Esophagus squamous epithelium (tissue), 5 donors: ENCODE results near the gene ARAF. TPM values are rescaled to one million over a fixed set of nuclear protein-coding genes. Genes with fewer than 3 reads are reported as not detected.

Experiments
- DNase-seq: peaks from one replicate; lab custom pipeline; 2025; lab: John Stamatoyannopoulos, UW
- H3K27ac ChIP-seq, 4 donors: fragments of 200-600 bp; sonication (generic); one replicate each; pipeline ENCODE4 v1.5.1; 2016 to 2019; ENCODE audit warnings: mild to moderate bottlenecking in 1 of 4
- H3K27me3 ChIP-seq, 4 donors: fragments of 200-600 bp; sonication (generic); 1 replicate in 3 of 4; 2 replicates in 1 of 4; pipeline versions ENCODE4 v1.5.1 to v1.6.0; 2017 to 2021; ENCODE audit warnings: antibody characterized with exemption in 1 of 4
- H3K36me3 ChIP-seq, 3 donors: fragments of 200-600 bp; sonication (generic); one replicate each; pipeline ENCODE4 v1.5.1; 2016 to 2019
- H3K4me1 ChIP-seq, 3 donors: fragments of 200-600 bp; sonication (generic); one replicate each; pipeline ENCODE4 v1.5.1; 2017 to 2019
- H3K4me3 ChIP-seq, 4 donors: fragments of 200-600 bp; sonication (generic); 1 replicate in 3 of 4; 2 replicates in 1 of 4; pipeline ENCODE4 v1.5.1; 2016 to 2019; ENCODE audit warnings: mild to moderate bottlenecking in 2 of 4, moderate library complexity in 1 of 4
- H3K9me3 ChIP-seq, 3 donors: fragments of 200-600 bp; sonication (generic); one replicate each; pipeline ENCODE4 v1.5.1; 2016 to 2019
- CTCF ChIP-seq, 6 experiments: fragments of 450-650 bp in 4 of 6; fragments of 200-600 bp in 2 of 6; sonication (generic) in 2 of 6; IDR thresholded peaks; one replicate each; pipeline ENCODE4 v1.5.1; 2016 to 2019; ENCODE audit warnings: antibody characterized with exemption in 6 of 6, mild to moderate bottlenecking in 4 of 6, moderate library complexity in 4 of 6
- POLR2A ChIP-seq, 4 donors: fragments of 450-650 bp; IDR thresholded peaks; one replicate each; pipeline ENCODE4 v1.6.1; 2017; ENCODE audit warnings: antibody characterized with exemption in 4 of 4, mild to moderate bottlenecking in 4 of 4, moderate library complexity in 3 of 4
- WGBS, 2 donors: methylation state at CpG; one replicate each; pipeline ENCODE4 v1.1.5; 2018; 5-methylcytosine and 5-hydroxymethylcytosine counted together
- intact Hi-C: fragments of 100-400 bp; cut with DNase I; formaldehyde crosslinking; loops from one replicate; pipeline ENCODE4 v1.15.0; 2022
- total RNA-seq, 4 donors: library from RNA; depleted of rRNA; stranded (reverse); fragments of >200 nt; gene quantifications; one replicate each; pipeline ENCODE4 v1.1.0, GENCODE V29; 2016
- donor health status: DM: yes; HTN: yes; CAD: no.

The ARAF gene
- total RNA-seq, 4 donors from 2014 or later = 19.8 to 37.4 (median 24.0) TPM

- no peaks in the 10 kb centered on the region for H3K36me3 ChIP-seq
- H3K27ac ChIP-seq = peak overlapping the region in 1 of 4 donors; percentile 9
- intact Hi-C loops = no loop called here
- H3K4me3 ChIP-seq = no peak overlapping the region
- no peaks in the 10 kb centered on the region for H3K27me3 ChIP-seq
- DNase-seq = no peak
- H3K4me1 ChIP-seq = peaks cover 5 to 26% (median 7%) of the 10 kb centered on the region in 3 donors
- TF ChIP-seq CTCF (IDR thresholded peaks at IDR 0.05) (no peak), POLR2A (IDR thresholded peaks at IDR 0.05) (no peak)
- WGBS, 2 donors = 17 to 40% methylated on average over 5 to 7 of the region's 9 CpGs
- no peaks in the 10 kb centered on the region for H3K9me3 ChIP-seq
Measured at GRCh38 chrX:47579537-47579936, 18.5 kb downstream of the ARAF start.

DNA sequence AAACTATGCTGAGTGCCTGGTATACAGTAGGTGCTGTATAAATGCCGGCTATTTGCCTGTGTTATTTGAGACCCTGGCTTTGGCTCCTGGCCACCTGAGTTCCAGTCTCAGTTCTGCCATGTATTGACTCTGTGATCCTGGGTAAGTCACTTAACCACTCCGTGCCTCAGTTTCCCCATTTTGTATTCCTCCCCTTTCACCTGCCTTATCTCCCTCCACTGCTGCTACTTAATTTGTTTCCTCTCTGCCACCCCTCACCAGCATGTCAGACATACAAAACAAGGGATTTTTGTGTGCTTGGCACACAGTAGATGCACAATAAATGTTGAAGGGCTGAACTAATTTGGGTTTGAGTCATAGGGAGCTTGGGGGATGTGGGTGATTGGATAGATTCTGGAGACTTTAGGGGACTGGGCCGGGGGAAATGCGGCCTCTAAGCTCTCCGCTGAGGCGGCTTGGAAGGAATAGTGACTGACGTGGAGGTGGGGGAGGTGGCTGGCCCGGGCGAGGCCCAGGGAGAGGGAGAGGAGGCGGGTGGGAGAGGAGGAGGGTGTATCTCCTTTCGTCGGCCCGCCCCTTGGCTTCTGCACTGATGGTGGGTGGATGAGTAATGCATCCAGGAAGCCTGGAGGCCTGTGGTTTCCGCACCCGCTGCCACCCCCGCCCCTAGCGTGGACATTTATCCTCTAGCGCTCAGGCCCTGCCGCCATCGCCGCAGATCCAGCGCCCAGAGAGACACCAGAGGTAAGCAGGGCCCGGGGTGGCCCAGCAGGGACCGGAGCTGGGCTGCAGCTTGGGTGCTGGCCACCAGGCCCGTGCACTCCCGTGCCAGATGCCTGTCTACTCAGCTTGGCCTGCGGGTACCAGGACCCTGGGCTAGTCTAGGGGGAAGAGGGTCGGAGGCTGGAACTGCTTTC is 21.0 kb downstream of the ARAF start, which contains the start of gene TIMP1:
Gene TIMP1, plus strand, starts transcription at position 706 of the 917 bp plus-strand sequence. CDS start 980 bp downstream, outside the sequence.
- H3K36me3 ChIP-seq = no peaks in the 10 kb centered on the region
- TF ChIP-seq POLR2A (IDR thresholded peaks at IDR 0.05) = peak in 1 of 4 donors; percentile 44
- TF ChIP-seq CTCF (IDR thresholded peaks at IDR 0.05) = no peak
- H3K27ac ChIP-seq = peak within 1 kb of the TSS; percentile 67 to 93 (median 82)
- H3K9me3 ChIP-seq = no peaks in the 10 kb centered on the region
- intact Hi-C loops = no loop called here
- peak; percentile 49 for DNase-seq
- peak within 1 kb of the TSS; percentile 24 to 72 (median 48) for H3K4me3 ChIP-seq
- 10 to 36% methylated on average over 10 to 21 of the region's 28 CpGs for WGBS, 2 donors
- peaks cover 5 to 28% (median 7%) of the 10 kb centered on the region in 3 donors for H3K4me1 ChIP-seq
- no peaks in the 10 kb centered on the region for H3K27me3 ChIP-seq

GRCh38 chrX:47583240-47583861 is 22.3 kb downstream of the ARAF start:
- H3K27me3 ChIP-seq = no peaks in the 10 kb centered on the region
- no peak for DNase-seq
- peak overlapping the region in 3 of 4 donors; percentile 79 to 93 (median 84) for H3K27ac ChIP-seq
- no peaks in the 10 kb centered on the region for H3K36me3 ChIP-seq
- peak overlapping the region in 1 of 4 donors; percentile 72 for H3K4me3 ChIP-seq
- intact Hi-C loops = no loop called here
- no peaks in the 10 kb centered on the region for H3K9me3 ChIP-seq
- peaks cover 5 to 28% (median 7%) of the 10 kb centered on the region in 3 donors for H3K4me1 ChIP-seq
- TF ChIP-seq POLR2A (IDR thresholded peaks at IDR 0.05) (no peak), CTCF (IDR thresholded peaks at IDR 0.05) (no peak)
- 57 to 60% methylated on average over 5 to 6 of the region's 8 CpGs for WGBS, 2 donors

GRCh38 chrX:47584714-47585113 is 23.7 kb downstream of the ARAF start:
- H3K27me3 ChIP-seq = no peaks in the 10 kb centered on the region
- 66 to 68% methylated on average over 5 to 6 of the region's 6 CpGs for WGBS, 2 donors
- H3K4me1 ChIP-seq = peaks cover 0 to 23% (median 7%) of the 10 kb centered on the region in 3 donors
- intact Hi-C loops = no loop called here
- H3K27ac ChIP-seq = no peak overlapping the region
- TF ChIP-seq CTCF (IDR thresholded peaks at IDR 0.05) (no peak), POLR2A (IDR thresholded peaks at IDR 0.05) (no peak)
- H3K36me3 ChIP-seq = no peaks in the 10 kb centered on the region
- DNase-seq = no peak
- H3K9me3 ChIP-seq = no peaks in the 10 kb centered on the region
- no peak overlapping the region for H3K4me3 ChIP-seq
